ENCODE results near the gene WDR82.

WDR82 gene

DNA sequence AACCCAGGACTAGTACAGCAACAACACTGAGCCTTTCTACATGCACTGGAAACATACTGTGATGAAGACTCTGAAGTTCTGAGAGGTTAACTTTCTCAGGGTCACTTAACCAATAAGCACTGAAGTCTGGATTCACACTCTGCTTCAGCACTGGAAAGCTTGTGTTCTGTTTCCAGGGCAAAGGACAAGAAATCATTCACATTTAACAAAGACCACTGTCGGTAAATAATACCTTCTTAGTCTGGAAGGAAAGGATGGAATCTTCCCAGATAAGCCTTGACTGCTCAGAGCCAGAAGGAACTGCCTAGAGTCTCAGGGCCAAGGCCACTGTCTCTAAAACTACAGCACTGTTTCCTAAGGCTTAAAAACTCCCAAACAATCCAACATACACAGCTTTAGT, 4.9 kb upstream of the WDR82 start:
- Histone ChIP-seq H3K79me2 (ENCODE audit: control insufficient read depth, low read length) (peaks cover 26% of the 10 kb centered on the region), H3K4me1 (ENCODE audit: control insufficient read depth, low read length) (peaks cover 16% of the 10 kb centered on the region), H3K4me2 (ENCODE audit: low read length) (no peak overlapping the region), H3K9me2 (replicated peaks; ENCODE audit: control insufficient read depth, low read length) (no peaks in the 10 kb centered on the region), H3K27me3 (ENCODE audit: control insufficient read depth, low read length) (no peaks in the 10 kb centered on the region), H3F3A (ENCODE audit: control insufficient read depth, insufficient read depth) (peaks cover 23% of the 10 kb centered on the region), H3K4me3 (ENCODE audit: low read length) (no peak overlapping the region), H3K36me3 (ENCODE audit: control insufficient read depth, low read length) (no peaks in the 10 kb centered on the region), H4K20me1 (ENCODE audit: control insufficient read depth, insufficient read depth, low read depth, low read length) (no peaks in the 10 kb centered on the region), H3K9me3 (ENCODE audit: control insufficient read depth, insufficient read depth, low read length) (no peaks in the 10 kb centered on the region), H3K27ac (ENCODE audit: low read depth, low read length) (no peak overlapping the region)
- no peak for TF ChIP-seq EZH2phosphoT487 (IDR thresholded peaks at IDR 0.05; ENCODE audit: borderline replicate concordance, low read length)
- TF ChIP-seq, protein P1, sequence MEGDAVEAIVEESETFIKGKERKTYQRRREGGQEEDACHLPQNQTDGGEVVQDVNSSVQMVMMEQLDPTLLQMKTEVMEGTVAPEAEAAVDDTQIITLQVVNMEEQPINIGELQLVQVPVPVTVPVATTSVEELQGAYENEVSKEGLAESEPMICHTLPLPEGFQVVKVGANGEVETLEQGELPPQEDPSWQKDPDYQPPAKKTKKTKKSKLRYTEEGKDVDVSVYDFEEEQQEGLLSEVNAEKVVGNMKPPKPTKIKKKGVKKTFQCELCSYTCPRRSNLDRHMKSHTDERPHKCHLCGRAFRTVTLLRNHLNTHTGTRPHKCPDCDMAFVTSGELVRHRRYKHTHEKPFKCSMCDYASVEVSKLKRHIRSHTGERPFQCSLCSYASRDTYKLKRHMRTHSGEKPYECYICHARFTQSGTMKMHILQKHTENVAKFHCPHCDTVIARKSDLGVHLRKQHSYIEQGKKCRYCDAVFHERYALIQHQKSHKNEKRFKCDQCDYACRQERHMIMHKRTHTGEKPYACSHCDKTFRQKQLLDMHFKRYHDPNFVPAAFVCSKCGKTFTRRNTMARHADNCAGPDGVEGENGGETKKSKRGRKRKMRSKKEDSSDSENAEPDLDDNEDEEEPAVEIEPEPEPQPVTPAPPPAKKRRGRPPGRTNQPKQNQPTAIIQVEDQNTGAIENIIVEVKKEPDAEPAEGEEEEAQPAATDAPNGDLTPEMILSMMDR (IDR thresholded peaks at IDR 0.05; ENCODE audit: low read depth, low read length, poor library complexity, severe bottlenecking), result no peak

DNA sequence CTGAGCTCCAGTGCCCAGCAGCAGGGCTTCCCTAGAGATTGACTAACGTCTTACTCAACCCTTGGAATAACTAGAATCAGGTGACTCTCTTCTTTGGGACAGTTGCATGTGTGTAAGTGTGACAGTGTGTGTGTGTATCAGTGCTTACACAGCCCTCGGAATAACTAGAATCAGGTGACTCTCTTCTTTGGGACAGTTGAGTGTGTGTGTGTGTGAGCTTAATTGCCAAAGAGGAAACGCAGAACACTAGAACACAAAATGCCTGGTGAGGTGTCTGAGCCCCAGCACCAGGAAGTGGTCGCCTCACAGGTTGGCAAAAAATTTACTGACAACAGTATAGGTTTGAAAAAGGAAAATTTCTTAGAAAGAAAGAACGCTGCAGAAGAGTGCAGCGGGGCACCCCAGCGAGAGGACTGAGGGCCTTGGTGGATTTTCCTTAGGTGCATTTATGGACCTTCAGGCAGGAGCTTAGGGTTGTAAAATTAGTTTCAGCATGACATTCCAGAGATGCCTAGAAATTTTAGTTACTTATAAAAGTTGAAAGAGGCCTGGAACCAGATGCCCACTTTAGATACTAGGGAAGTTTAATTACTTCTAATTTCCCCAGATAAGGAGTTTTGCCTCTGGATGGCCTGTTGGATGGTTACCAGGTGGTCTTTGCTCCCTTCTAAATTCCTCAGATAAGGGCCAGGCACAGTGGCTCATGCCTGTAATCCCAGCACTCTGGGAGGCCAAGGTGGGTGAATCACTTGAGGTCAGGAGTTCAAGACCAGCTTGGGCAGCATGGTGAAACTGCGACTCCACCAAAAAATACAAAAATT, 3.7 kb upstream of the WDR82 start:
- Histone ChIP-seq H3K79me2 (ENCODE audit: control insufficient read depth, low read length) (peaks cover 31% of the 10 kb centered on the region), H3K4me3 (ENCODE audit: low read length) (no peak overlapping the region), H3K27me3 (ENCODE audit: control insufficient read depth, low read length) (no peaks in the 10 kb centered on the region), H3K9me3 (ENCODE audit: control insufficient read depth, insufficient read depth, low read length) (no peaks in the 10 kb centered on the region), H3K4me1 (ENCODE audit: control insufficient read depth, low read length) (peaks cover 16% of the 10 kb centered on the region), H3K27ac (ENCODE audit: low read depth, low read length) (no peak overlapping the region), H3K4me2 (ENCODE audit: low read length) (no peak overlapping the region), H3K9me2 (replicated peaks; ENCODE audit: control insufficient read depth, low read length) (no peaks in the 10 kb centered on the region), H3F3A (ENCODE audit: control insufficient read depth, insufficient read depth) (peaks cover 23% of the 10 kb centered on the region), H3K36me3 (ENCODE audit: control insufficient read depth, low read length) (peaks cover 9% of the 10 kb centered on the region), H4K20me1 (ENCODE audit: control insufficient read depth, insufficient read depth, low read depth, low read length) (no peaks in the 10 kb centered on the region)
- TF ChIP-seq EZH2phosphoT487 (IDR thresholded peaks at IDR 0.05; ENCODE audit: borderline replicate concordance, low read length), result no peak
- TF ChIP-seq, protein P1 (IDR thresholded peaks at IDR 0.05; ENCODE audit: low read depth, low read length, poor library complexity, severe bottlenecking), result no peak

GRCh38 chr3:52280050-52280461, 1.6 kb upstream of the WDR82 start:
- no peak for TF ChIP-seq EZH2phosphoT487 (IDR thresholded peaks at IDR 0.05; ENCODE audit: borderline replicate concordance, low read length)
- TF ChIP-seq, protein P1 (IDR thresholded peaks at IDR 0.05; ENCODE audit: low read depth, low read length, poor library complexity, severe bottlenecking), result no peak
- Histone ChIP-seq H3K9me3 (ENCODE audit: control insufficient read depth, insufficient read depth, low read length) (no peaks in the 10 kb centered on the region), H3K9me2 (replicated peaks; ENCODE audit: control insufficient read depth, low read length) (no peaks in the 10 kb centered on the region), H3K36me3 (ENCODE audit: control insufficient read depth, low read length) (peaks cover 30% of the 10 kb centered on the region), H3K4me3 (ENCODE audit: low read length) (no peak overlapping the region), H3K4me1 (ENCODE audit: control insufficient read depth, low read length) (peaks cover 26% of the 10 kb centered on the region), H3K27me3 (ENCODE audit: control insufficient read depth, low read length) (no peaks in the 10 kb centered on the region), H4K20me1 (ENCODE audit: control insufficient read depth, insufficient read depth, low read depth, low read length) (peaks cover 13% of the 10 kb centered on the region; the same call in 1 of the 2 replicates), H3F3A (ENCODE audit: control insufficient read depth, insufficient read depth) (peaks cover 20% of the 10 kb centered on the region), H3K79me2 (ENCODE audit: control insufficient read depth, low read length) (peaks cover 45% of the 10 kb centered on the region), H3K4me2 (ENCODE audit: low read length) (0 out of 2 replicates have a peak overlapping the region, but pooled peaks have one; percentile 92), H3K27ac (ENCODE audit: low read depth, low read length) (no peak overlapping the region)
